GM12878 (cell line): ENCODE data around the gene C21orf91. TPM values are rescaled to one million over a fixed set of nuclear protein-coding genes. Genes with fewer than 3 reads are reported as not detected.

ENCODE experiments used
- ATF7 ChIP-seq: fragments of 450-650 bp; IDR thresholded peaks from 2 replicates; pipeline ENCODE4 v1.6.1; 2016; ENCODE audit warnings: low read depth, mild to moderate bottlenecking
- BCL3 ChIP-seq: IDR thresholded peaks from 2 replicates; pipeline ENCODE4 v1.6.1; 2011; ENCODE audit warnings: borderline replicate concordance, low read depth, mild to moderate bottlenecking, moderate library complexity, low read length; ENCODE audit not compliant: insufficient read depth, poor library complexity, severe bottlenecking
- CBX5 ChIP-seq: sonication (generic); IDR thresholded peaks from 2 replicates; pipeline ENCODE4 v1.6.1; 2016; ENCODE audit warnings: low read depth, moderate library complexity, mild to moderate bottlenecking, inconsistent platforms
- DPF2 ChIP-seq: fragments of 450-650 bp; IDR thresholded peaks from 2 replicates; pipeline ENCODE4 v1.6.1; 2017; ENCODE audit warnings: mild to moderate bottlenecking
- E2F8 ChIP-seq: fragments of 450-650 bp; IDR thresholded peaks from 2 replicates; pipeline ENCODE4 v1.6.1; 2018; ENCODE audit warnings: mild to moderate bottlenecking, low read depth, moderate library complexity; ENCODE audit not compliant: partially characterized antibody
- EED ChIP-seq: sonication (generic); IDR thresholded peaks from 2 replicates; pipeline ENCODE4 v1.6.1; 2016; ENCODE audit warnings: antibody characterized with exemption, low read depth
- EP300 ChIP-seq, 2 experiments: fragments of 150-350 bp in 1 of 2; IDR thresholded peaks; 2 replicates each; pipeline ENCODE4 v1.6.1; 2011 to 2012; ENCODE audit warnings: low read depth in 2 of 2, low read length in 2 of 2, borderline replicate concordance in 1 of 2, improper control_type of control experiment in 1 of 2, inconsistent platforms in 1 of 2; ENCODE audit not compliant: control insufficient read depth in 1 of 2
- MTA2 ChIP-seq: fragments of 450-650 bp; IDR thresholded peaks from 2 replicates; pipeline ENCODE4 v1.6.1; 2016; ENCODE audit warnings: low read depth, mild to moderate bottlenecking, moderate library complexity
- PML ChIP-seq: IDR thresholded peaks from 2 replicates; pipeline ENCODE4 v1.6.1; 2012; ENCODE audit warnings: low read length, inconsistent platforms
- POLR2A ChIP-seq: IDR thresholded peaks from 2 replicates; pipeline ENCODE4 v1.6.1; 2011; ENCODE audit warnings: low read depth, mild to moderate bottlenecking, low read length
- POLR2AphosphoS5 ChIP-seq: IDR thresholded peaks from 2 replicates; pipeline ENCODE4 v1.6.1; 2011; ENCODE audit warnings: mild to moderate bottlenecking, low read length, inconsistent platforms
- RELB ChIP-seq: fragments of 450-650 bp; IDR thresholded peaks from 2 replicates; pipeline ENCODE4 v1.6.1; 2017; ENCODE audit warnings: low read depth, mild to moderate bottlenecking, moderate library complexity
- SP1 ChIP-seq: IDR thresholded peaks from one replicate; pipeline ENCODE4 v1.6.1; 2011; ENCODE audit warnings: low read depth, low read length
- SRF ChIP-seq, 2 experiments: IDR thresholded peaks; 2 replicates each; pipeline ENCODE4 v1.6.1; 2011; ENCODE audit warnings: low read depth in 2 of 2, low read length in 2 of 2, mild to moderate bottlenecking in 1 of 2, moderate library complexity in 1 of 2
- TCF12 ChIP-seq: IDR thresholded peaks from 2 replicates; pipeline ENCODE4 v1.6.1; 2011; ENCODE audit warnings: low read depth, mild to moderate bottlenecking, low read length
- ZBED1 ChIP-seq: IDR thresholded peaks from 2 replicates; pipeline ENCODE4 v1.6.1; 2016; ENCODE audit warnings: borderline replicate concordance
- polyA plus RNA-seq, 11 experiments: library from polyadenylated mRNA; depleted of rRNA in 4 of 11; unstranded in 6 of 11; stranded (reverse) in 5 of 11; fragments of >200 nt; fragmentation: Nextera tagmentation in 4 of 11; fragmentation: Illumina TruSeq in 1 of 11; extraction: Ambion mirVana in 4 of 11; extraction: Trizol in 1 of 11; gene quantifications; 1 replicate in 1 of 11; 2 replicates in 10 of 11; pipeline versions ENCODE4 v1.2.1 to v1.2.3, GENCODE V29; 2011 to 2016; ENCODE audit warnings: inconsistent platforms in 2 of 11, missing spikeins in 2 of 11, low read depth in 1 of 11
- total RNA-seq, 4 experiments: library from RNA; depleted of rRNA in 3 of 4; stranded (reverse); fragments of >200 nt in 3 of 4; fragmentation: Illumina TruSeq in 1 of 4; extraction: Trizol in 1 of 4; gene quantifications; 2 replicates each; pipeline versions ENCODE4 v1.2.1 to v1.2.3, GENCODE V29; 2013 to 2021
- TF ChIP-seq, protein P1 (sequence below): fragments of 150-350 bp; IDR thresholded peaks from 2 replicates; pipeline ENCODE4 v1.6.1; 2014; ENCODE audit warnings: mild to moderate bottlenecking, low read depth, low read length
- TF ChIP-seq, protein P2 (sequence below): IDR thresholded peaks from 2 replicates; pipeline ENCODE4 v1.6.1; 2012; ENCODE audit warnings: improper control_type of control experiment, low read depth, low read length; ENCODE audit not compliant: insufficient replicate concordance

The C21orf91 gene
- total and polyA plus RNA-seq, 10 of the 15 experiments (the other 5 are each of a cell fraction or from before 2014, with no cell fraction given): 9.3 to 40.3 (median 29.8) TPM

- TF ChIP-seq POLR2AphosphoS5: peak; percentile 47; the same call in 1 of the 2 replicates
- TF ChIP-seq, protein P1, sequence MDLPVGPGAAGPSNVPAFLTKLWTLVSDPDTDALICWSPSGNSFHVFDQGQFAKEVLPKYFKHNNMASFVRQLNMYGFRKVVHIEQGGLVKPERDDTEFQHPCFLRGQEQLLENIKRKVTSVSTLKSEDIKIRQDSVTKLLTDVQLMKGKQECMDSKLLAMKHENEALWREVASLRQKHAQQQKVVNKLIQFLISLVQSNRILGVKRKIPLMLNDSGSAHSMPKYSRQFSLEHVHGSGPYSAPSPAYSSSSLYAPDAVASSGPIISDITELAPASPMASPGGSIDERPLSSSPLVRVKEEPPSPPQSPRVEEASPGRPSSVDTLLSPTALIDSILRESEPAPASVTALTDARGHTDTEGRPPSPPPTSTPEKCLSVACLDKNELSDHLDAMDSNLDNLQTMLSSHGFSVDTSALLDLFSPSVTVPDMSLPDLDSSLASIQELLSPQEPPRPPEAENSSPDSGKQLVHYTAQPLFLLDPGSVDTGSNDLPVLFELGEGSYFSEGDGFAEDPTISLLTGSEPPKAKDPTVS: no peak
- no peak for TF ChIP-seq E2F8
- peak; percentile 74 to 95; a peak in 2 of 4 replicates for TF ChIP-seq EP300 (IDR thresholded peaks at IDR 0.05; ENCODE audit: borderline replicate concordance in 1 of 2, control insufficient read depth in 1 of 2, low read depth in 2 of 2, low read length in 2 of 2)
- peak; percentile 68 for TF ChIP-seq TCF12
- TF ChIP-seq, protein P2, sequence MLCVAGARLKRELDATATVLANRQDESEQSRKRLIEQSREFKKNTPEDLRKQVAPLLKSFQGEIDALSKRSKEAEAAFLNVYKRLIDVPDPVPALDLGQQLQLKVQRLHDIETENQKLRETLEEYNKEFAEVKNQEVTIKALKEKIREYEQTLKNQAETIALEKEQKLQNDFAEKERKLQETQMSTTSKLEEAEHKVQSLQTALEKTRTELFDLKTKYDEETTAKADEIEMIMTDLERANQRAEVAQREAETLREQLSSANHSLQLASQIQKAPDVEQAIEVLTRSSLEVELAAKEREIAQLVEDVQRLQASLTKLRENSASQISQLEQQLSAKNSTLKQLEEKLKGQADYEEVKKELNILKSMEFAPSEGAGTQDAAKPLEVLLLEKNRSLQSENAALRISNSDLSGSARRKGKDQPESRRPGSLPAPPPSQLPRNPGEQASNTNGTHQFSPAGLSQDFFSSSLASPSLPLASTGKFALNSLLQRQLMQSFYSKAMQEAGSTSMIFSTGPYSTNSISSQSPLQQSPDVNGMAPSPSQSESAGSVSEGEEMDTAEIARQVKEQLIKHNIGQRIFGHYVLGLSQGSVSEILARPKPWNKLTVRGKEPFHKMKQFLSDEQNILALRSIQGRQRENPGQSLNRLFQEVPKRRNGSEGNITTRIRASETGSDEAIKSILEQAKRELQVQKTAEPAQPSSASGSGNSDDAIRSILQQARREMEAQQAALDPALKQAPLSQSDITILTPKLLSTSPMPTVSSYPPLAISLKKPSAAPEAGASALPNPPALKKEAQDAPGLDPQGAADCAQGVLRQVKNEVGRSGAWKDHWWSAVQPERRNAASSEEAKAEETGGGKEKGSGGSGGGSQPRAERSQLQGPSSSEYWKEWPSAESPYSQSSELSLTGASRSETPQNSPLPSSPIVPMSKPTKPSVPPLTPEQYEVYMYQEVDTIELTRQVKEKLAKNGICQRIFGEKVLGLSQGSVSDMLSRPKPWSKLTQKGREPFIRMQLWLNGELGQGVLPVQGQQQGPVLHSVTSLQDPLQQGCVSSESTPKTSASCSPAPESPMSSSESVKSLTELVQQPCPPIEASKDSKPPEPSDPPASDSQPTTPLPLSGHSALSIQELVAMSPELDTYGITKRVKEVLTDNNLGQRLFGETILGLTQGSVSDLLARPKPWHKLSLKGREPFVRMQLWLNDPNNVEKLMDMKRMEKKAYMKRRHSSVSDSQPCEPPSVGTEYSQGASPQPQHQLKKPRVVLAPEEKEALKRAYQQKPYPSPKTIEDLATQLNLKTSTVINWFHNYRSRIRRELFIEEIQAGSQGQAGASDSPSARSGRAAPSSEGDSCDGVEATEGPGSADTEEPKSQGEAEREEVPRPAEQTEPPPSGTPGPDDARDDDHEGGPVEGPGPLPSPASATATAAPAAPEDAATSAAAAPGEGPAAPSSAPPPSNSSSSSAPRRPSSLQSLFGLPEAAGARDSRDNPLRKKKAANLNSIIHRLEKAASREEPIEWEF: no peak
- peak; percentile 80 for TF ChIP-seq MTA2
- peak; percentile 35 for TF ChIP-seq SP1
- TF ChIP-seq POLR2A: no peak
- 0 out of 4 replicates have a peak, but pooled peaks of 1 of the 2 experiments have one; percentile 47 for TF ChIP-seq SRF (IDR thresholded peaks at IDR 0.05; ENCODE audit: low read depth in 2 of 2, low read length in 2 of 2)
- peak; percentile 86 for TF ChIP-seq EED
- peak; percentile 37 for TF ChIP-seq BCL3
- peak; percentile 90; the same call in 1 of the 2 replicates for TF ChIP-seq PML
- peak; percentile 55; the same call in 1 of the 2 replicates for TF ChIP-seq RELB
- peak; percentile 76; the same call in 1 of the 2 replicates for TF ChIP-seq CBX5
- peak; percentile 84 for TF ChIP-seq ZBED1
- peak; percentile 75 for TF ChIP-seq DPF2
- peak; percentile 65 for TF ChIP-seq ATF7
These were observed 29.1 kb upstream of the C21orf91 start (continued) for GRCh38 chr21:17848228-17848627.
